Gastrocnemius medialis (tissue), 4 donors: ENCODE measurements around the gene NDUFA8. TPM values are rescaled to one million over a fixed set of nuclear protein-coding genes. Genes with fewer than 3 reads are reported as not detected.
A peak's percentile ranks its signal among the peaks of the same experiment; 100 is the strongest.

ENCODE experiments used
- ATAC-seq, 2 donors: fragments of 150-250 bp; one replicate each; pipeline ENCODE4 v1.9.1; 2016
- DNase-seq, 2 donors: peaks; one replicate each; pipeline ENCODE4 v3.0.0-alpha.2; 2019
- H3K27ac ChIP-seq, 4 donors: fragments of 200-600 bp; sonication (generic); 1 replicate in 1 of 4; 2 replicates in 3 of 4; pipeline ENCODE4 v1.5.1; 2016 to 2018; ENCODE audit warnings: mild to moderate bottlenecking in 2 of 4, moderate library complexity in 1 of 4
- H3K27me3 ChIP-seq, 3 donors: fragments of 200-600 bp; sonication (generic) in 2 of 3; 1 replicate in 1 of 3; 2 replicates in 2 of 3; pipeline versions ENCODE4 v1.5.1 to v1.6.0; 2016 to 2019; ENCODE audit warnings: mild to moderate bottlenecking in 1 of 3, moderate library complexity in 1 of 3
- H3K36me3 ChIP-seq, 2 donors: fragments of 200-600 bp; sonication (generic) in 1 of 2; one replicate each; pipeline ENCODE4 v1.5.1; 2017 to 2018
- H3K4me1 ChIP-seq, 2 donors: fragments of 200-600 bp; sonication (generic) in 1 of 2; one replicate each; pipeline ENCODE4 v1.5.1; 2016 to 2017; ENCODE audit warnings: mild to moderate bottlenecking in 2 of 2
- H3K4me3 ChIP-seq, 4 donors: fragments of 200-600 bp; sonication (generic) in 3 of 4; 1 replicate in 1 of 4; 2 replicates in 3 of 4; pipeline ENCODE4 v1.5.1; 2016 to 2019; ENCODE audit warnings: mild to moderate bottlenecking in 2 of 4
- H3K9me3 ChIP-seq, 3 donors: fragments of 200-600 bp; sonication (generic) in 2 of 3; 1 replicate in 1 of 3; 2 replicates in 2 of 3; pipeline ENCODE4 v1.5.1; 2016 to 2019
- POLR2A ChIP-seq, 2 donors: fragments of 450-650 bp; IDR thresholded peaks; one replicate each; pipeline ENCODE4 v1.6.1; 2017; ENCODE audit warnings: antibody characterized with exemption in 2 of 2, mild to moderate bottlenecking in 2 of 2, moderate library complexity in 2 of 2
- in situ Hi-C, 4 donors: fragments of 200-750 bp; cut with MboI; loops; one replicate each; pipeline versions ENCODE4 v1.15.0 to v1.8.0; 2017; ENCODE audit warnings: low sequenced_read_pairs in 4 of 4
- intact Hi-C: fragments of 100-400 bp; cut with DNase I; formaldehyde crosslinking; loops from one replicate; pipeline ENCODE4 v1.15.1; 2023; ENCODE audit warnings: low total_unique reads
- total RNA-seq, 4 donors: library from RNA; depleted of rRNA; stranded (reverse); fragments of >200 nt; gene quantifications; one replicate each; pipeline versions ENCODE4 v1.1.0 to v1.2.3, GENCODE V29; 2016
- TF ChIP-seq, protein P1 (sequence below), 5 experiments: fragments of 450-650 bp in 3 of 5; fragments of 200-600 bp in 2 of 5; sonication (generic) in 2 of 5; IDR thresholded peaks in 4 of 5; conservative IDR thresholded peaks in 1 of 5; 1 replicate in 4 of 5; 2 replicates in 1 of 5; pipeline ENCODE4 v1.5.1; 2016 to 2019; ENCODE audit warnings: antibody characterized with exemption in 5 of 5, mild to moderate bottlenecking in 3 of 5, moderate library complexity in 3 of 5

NDUFA8 gene
- total RNA-seq, 4 donors from 2014 or later = 51.0 to 114 (median 92.8) TPM

GRCh38 chr9:122204491-122204890 lies 44.9 kb upstream of the NDUFA8 start:
- Histone ChIP-seq H3K4me1 (no peaks in the 10 kb centered on the region), H3K4me3 (no peak overlapping the region), H3K27ac (no peak overlapping the region), H3K27me3 (no peaks in the 10 kb centered on the region), H3K9me3 (no peaks in the 10 kb centered on the region), H3K36me3 (no peaks in the 10 kb centered on the region)
- DNase-seq (no peak), ATAC-seq (no peak)
- intact Hi-C loops = no loop called here
- TF ChIP-seq POLR2A (IDR thresholded peaks at IDR 0.05) = no peak
- TF ChIP-seq, protein P1, sequence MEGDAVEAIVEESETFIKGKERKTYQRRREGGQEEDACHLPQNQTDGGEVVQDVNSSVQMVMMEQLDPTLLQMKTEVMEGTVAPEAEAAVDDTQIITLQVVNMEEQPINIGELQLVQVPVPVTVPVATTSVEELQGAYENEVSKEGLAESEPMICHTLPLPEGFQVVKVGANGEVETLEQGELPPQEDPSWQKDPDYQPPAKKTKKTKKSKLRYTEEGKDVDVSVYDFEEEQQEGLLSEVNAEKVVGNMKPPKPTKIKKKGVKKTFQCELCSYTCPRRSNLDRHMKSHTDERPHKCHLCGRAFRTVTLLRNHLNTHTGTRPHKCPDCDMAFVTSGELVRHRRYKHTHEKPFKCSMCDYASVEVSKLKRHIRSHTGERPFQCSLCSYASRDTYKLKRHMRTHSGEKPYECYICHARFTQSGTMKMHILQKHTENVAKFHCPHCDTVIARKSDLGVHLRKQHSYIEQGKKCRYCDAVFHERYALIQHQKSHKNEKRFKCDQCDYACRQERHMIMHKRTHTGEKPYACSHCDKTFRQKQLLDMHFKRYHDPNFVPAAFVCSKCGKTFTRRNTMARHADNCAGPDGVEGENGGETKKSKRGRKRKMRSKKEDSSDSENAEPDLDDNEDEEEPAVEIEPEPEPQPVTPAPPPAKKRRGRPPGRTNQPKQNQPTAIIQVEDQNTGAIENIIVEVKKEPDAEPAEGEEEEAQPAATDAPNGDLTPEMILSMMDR (IDR thresholded peaks at IDR 0.05 in 4 of 5, conservative IDR thresholded peaks at IDR 0.05 in 1 of 5) = no peak
- in situ Hi-C loops = no loop called here

- Histone ChIP-seq H3K9me3 (no peaks in the 10 kb centered on the region), H3K4me1 (no peaks in the 10 kb centered on the region), H3K36me3 (no peaks in the 10 kb centered on the region), H3K27me3 (no peaks in the 10 kb centered on the region), H3K4me3 (no peak overlapping the region), H3K27ac (no peak overlapping the region)
- intact Hi-C loops (no loop called here), in situ Hi-C loops (no loop called here)
- no peak for ATAC-seq
- DNase-seq = no peak
- TF ChIP-seq, protein P1 (IDR thresholded peaks at IDR 0.05 in 4 of 5, conservative IDR thresholded peaks at IDR 0.05 in 1 of 5) = no peak
- no peak for TF ChIP-seq POLR2A (IDR thresholded peaks at IDR 0.05)
These were observed 44.5 kb upstream of the NDUFA8 start for GRCh38 chr9:122204055-122204454.

- in situ Hi-C loops (no loop called here), intact Hi-C loops (no loop called here)
- ATAC-seq = no peak
- no peaks in the 10 kb centered on the region for H3K9me3 ChIP-seq
- H3K4me1 ChIP-seq = no peaks in the 10 kb centered on the region
- no peaks in the 10 kb centered on the region for H3K36me3 ChIP-seq
- peaks cover 0 to 3% (median 0%) of the 10 kb centered on the region in 3 donors for H3K27me3 ChIP-seq
- TF ChIP-seq POLR2A (IDR thresholded peaks at IDR 0.05) = no peak
- TF ChIP-seq, protein P1 (IDR thresholded peaks at IDR 0.05 in 4 of 5, conservative IDR thresholded peaks at IDR 0.05 in 1 of 5) = no peak
- no peak for DNase-seq
- H3K27ac ChIP-seq = no peak overlapping the region
- no peak overlapping the region for H3K4me3 ChIP-seq
These were observed 42.5 kb upstream of the NDUFA8 start for GRCh38 chr9:122202111-122202510.

DNA sequence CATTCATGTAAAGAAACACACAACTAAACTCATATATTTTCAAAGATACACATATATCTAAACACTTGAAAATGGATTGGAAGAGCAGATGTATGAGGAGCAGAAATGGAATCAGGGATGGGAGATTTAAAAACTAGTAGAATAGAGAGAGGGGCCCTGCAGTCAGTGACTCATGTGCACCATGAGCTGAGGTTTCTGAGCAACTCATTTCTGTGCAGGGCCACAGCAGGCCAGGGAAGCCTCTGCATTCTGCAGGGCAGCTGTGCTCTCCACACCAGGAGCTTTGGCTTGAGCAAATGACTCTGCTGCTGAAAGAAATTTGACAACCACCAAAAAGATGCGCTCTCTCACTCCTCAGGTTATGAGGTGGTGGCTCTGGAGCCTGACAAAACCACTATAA lies 42.1 kb upstream of the NDUFA8 start:
- intact Hi-C loops (no loop called here), in situ Hi-C loops (no loop called here)
- ATAC-seq (no peak), DNase-seq (no peak)
- no peak overlapping the region for H3K4me3 ChIP-seq
- no peak overlapping the region for H3K27ac ChIP-seq
- TF ChIP-seq, protein P1 (IDR thresholded peaks at IDR 0.05 in 4 of 5, conservative IDR thresholded peaks at IDR 0.05 in 1 of 5) = no peak
- no peak for TF ChIP-seq POLR2A (IDR thresholded peaks at IDR 0.05)
- H3K4me1 ChIP-seq = no peaks in the 10 kb centered on the region
- no peaks in the 10 kb centered on the region for H3K36me3 ChIP-seq
- peaks cover 0 to 3% (median 0%) of the 10 kb centered on the region in 3 donors for H3K27me3 ChIP-seq
- no peaks in the 10 kb centered on the region for H3K9me3 ChIP-seq

- ATAC-seq = peak; percentile 77 to 90
These were observed 41.5 kb upstream of the NDUFA8 start for GRCh38 chr9:122200960-122201595.

More at GRCh38 chr9:122200960-122201595, 41.5 kb upstream of the NDUFA8 start:
- Histone ChIP-seq H3K36me3 (no peaks in the 10 kb centered on the region), H3K27me3 (peaks cover 0 to 3% (median 0%) of the 10 kb centered on the region in 3 donors), H3K4me3 (no peak overlapping the region), H3K9me3 (no peaks in the 10 kb centered on the region), H3K27ac (no peak overlapping the region), H3K4me1 (no peaks in the 10 kb centered on the region)
- TF ChIP-seq POLR2A (IDR thresholded peaks at IDR 0.05) = no peak
- TF ChIP-seq, protein P1 (IDR thresholded peaks at IDR 0.05 in 4 of 5, conservative IDR thresholded peaks at IDR 0.05 in 1 of 5) = no peak
- intact Hi-C loops = no loop called here
- DNase-seq = peak in 1 of 2 donors; percentile 55
- in situ Hi-C loops = no loop called here
